ENCODE data around the gene APOBEC4.

GRCh38 chr1:183693521-183693920, 40.4 kb upstream of the APOBEC4 start:
- TF ChIP-seq EP300 (IDR thresholded peaks at IDR 0.05) (no peak), CTCF (IDR thresholded peaks at IDR 0.05) (no peak), POLR2AphosphoS5 (IDR thresholded peaks at IDR 0.05) (no peak)
